GM20000 (cell line): ENCODE results near the gene PPARGC1A.

Experiments
- DNase-seq: peaks from one replicate; pipeline ENCODE4 v3.0.0; 2012; ENCODE audit warnings: low spot score
- CTCF ChIP-seq: IDR thresholded peaks from 2 replicates; pipeline ENCODE4 v1.5.1; 2012; ENCODE audit warnings: mild to moderate bottlenecking, control low read depth; ENCODE audit errors: extremely low read depth, missing control alignments

PPARGC1A gene

GRCh38 chr4:23889814-23890341, at the start of gene PPARGC1A:
TSS of gene PPARGC1A (minus strand) at chr4:23890047. CDS start at chr4:23889957, 90 bp downstream.
- no peak for TF ChIP-seq CTCF
- DNase-seq: no peak

- no peak for TF ChIP-seq CTCF
- DNase-seq: no peak
Measured at GRCh38 chr4:23938796-23939195, 48.9 kb upstream of the PPARGC1A start.

- TF ChIP-seq CTCF: no peak
- no peak for DNase-seq
Measured at GRCh38 chr4:23937173-23937572, 47.3 kb upstream of the PPARGC1A start.

GRCh38 chr4:23934915-23935314, 45.1 kb upstream of the PPARGC1A start:
- DNase-seq: no peak
- no peak for TF ChIP-seq CTCF

- no peak for TF ChIP-seq CTCF
Measured at GRCh38 chr4:23934223-23934622, 44.4 kb upstream of the PPARGC1A start.

GRCh38 chr4:23932901-23933308, 43.1 kb upstream of the PPARGC1A start:
- DNase-seq: no peak
- TF ChIP-seq CTCF: no peak

More at GRCh38 chr4:23934223-23934622, 44.4 kb upstream of the PPARGC1A start:
- no peak for DNase-seq

GRCh38 chr4:23932186-23932585, 42.3 kb upstream of the PPARGC1A start:
- TF ChIP-seq CTCF: no peak
- DNase-seq: no peak
